K562 (cell line): ENCODE results near the gene WDR47. TPM values are rescaled to one million over a fixed set of nuclear protein-coding genes. Genes with fewer than 3 reads are reported as not detected.
A peak's percentile ranks its signal among the peaks of the same experiment; 100 is the strongest.

ENCODE experiments used
- AFF1 ChIP-seq, 2 experiments: fragments of 450-650 bp; IDR thresholded peaks; 2 replicates each; pipeline ENCODE4 v1.6.1; 2018; ENCODE audit warnings: mild to moderate bottlenecking in 2 of 2, low read depth in 1 of 2; ENCODE audit not compliant: partially characterized antibody in 2 of 2
- ATF6 ChIP-seq: sonication (generic); formaldehyde crosslinking; IDR thresholded peaks from 2 replicates; pipeline ENCODE4 v1.4.0; 2020; ENCODE audit warnings: mild to moderate bottlenecking, missing genetic modification reagents
- DPF2 ChIP-seq: fragments of 450-650 bp; IDR thresholded peaks from 2 replicates; pipeline ENCODE4 v1.6.1; 2016
- ERF ChIP-seq: fragments of 450-650 bp; formaldehyde crosslinking; IDR thresholded peaks from 2 replicates; pipeline ENCODE4 v1.4.0; 2020; ENCODE audit warnings: mild to moderate bottlenecking, mixed read lengths
- KLF1 ChIP-seq: fragments of 450-650 bp; IDR thresholded peaks from 2 replicates; pipeline ENCODE4 v1.6.1; 2016; ENCODE audit warnings: missing genetic modification characterization, missing compliant biosample characterization
- NR2F6 ChIP-seq: fragments of 450-650 bp; formaldehyde crosslinking; IDR thresholded peaks from 2 replicates; pipeline ENCODE4 v1.4.0; 2020; ENCODE audit warnings: mild to moderate bottlenecking
- TRIM25 ChIP-seq: fragments of 450-650 bp; IDR thresholded peaks from 2 replicates; pipeline ENCODE4 v1.7.0; 2016; ENCODE audit warnings: borderline replicate concordance
- ZNF407 ChIP-seq: fragments of 450-650 bp; IDR thresholded peaks from 2 replicates; pipeline ENCODE4 v1.6.1; 2016; ENCODE audit warnings: low read depth
- ZNF431 ChIP-seq: sonication (generic); formaldehyde crosslinking; IDR thresholded peaks from 2 replicates; pipeline ENCODE4 v1.8.0; 2022; ENCODE audit warnings: mild to moderate bottlenecking, missing genetic modification reagents
- polyA plus RNA-seq, 8 experiments: library from polyadenylated mRNA; depleted of rRNA in 4 of 8; stranded (reverse) in 5 of 8; unstranded in 3 of 8; fragments of >200 nt; fragmentation: Nextera tagmentation in 2 of 8; fragmentation: Illumina TruSeq in 1 of 8; extraction: Ambion mirVana in 2 of 8; extraction: Trizol in 1 of 8; gene quantifications; 2 replicates each; pipeline versions ENCODE4 v1.2.1 to v1.2.3, GENCODE V29; 2011 to 2014; ENCODE audit warnings: inconsistent platforms in 1 of 8, missing spikeins in 1 of 8
- total RNA-seq, 7 experiments: library from RNA; depleted of rRNA in 6 of 7; stranded (reverse); fragments of >200 nt in 6 of 7; fragmentation: Illumina TruSeq in 2 of 7; extraction: Trizol in 2 of 7; gene quantifications; 2 replicates each; pipeline versions ENCODE4 v1.2.1 to v1.2.3, GENCODE V29; 2011 to 2021; ENCODE audit warnings: low replicate concordance in 1 of 7

Gene WDR47
- total and polyA plus RNA-seq, 9 of the 15 experiments (the other 6 are each of a cell fraction or from before 2014, with no cell fraction given) = 1.3 to 10.1 (median 4.9) TPM

GRCh38 chr1:109075531-109076490 is 33.9 kb upstream of the WDR47 start, which contains the start of gene TAF13 (continued):
- TF ChIP-seq TRIM25 (no peak), ERF (0 out of 2 replicates have a peak, but pooled peaks have one; percentile 38), ATF6 (CRISPR knock-in tag) (no peak), AFF1 (IDR thresholded peaks at IDR 0.05; ENCODE audit: low read depth in 1 of 2, partially characterized antibody in 2 of 2) (peak in 1 of 2 experiments; percentile 67), ZNF431 (CRISPR knock-in tag) (no peak), ZNF407 (no peak; the same call in 1 of the 2 replicates), NR2F6 (CRISPR knock-in tag) (no peak), DPF2 (0 out of 2 replicates have a peak, but pooled peaks have one; percentile 11), KLF1 (tag) (no peak)
